Testis (tissue), 3 donors: ENCODE measurements around the gene DRICH1. TPM values are rescaled to one million over a fixed set of nuclear protein-coding genes. Genes with fewer than 3 reads are reported as not detected.
"Not testable (repeated sequence)": the region's sequence is repeated elsewhere in the genome, so short reads cannot be mapped to it uniquely, and the experiment has no call there.

Experiments
- DNase-seq: peaks from one replicate; pipeline ENCODE4 v3.0.0-alpha.2; 2019
- H3K27ac ChIP-seq, 2 donors: fragments of 200-600 bp; sonication (generic); one replicate each; pipeline ENCODE4 v1.5.1; 2019
- H3K27me3 ChIP-seq: fragments of 200-600 bp; sonication (generic); one replicate; pipeline ENCODE4 v1.5.1; 2019
- H3K36me3 ChIP-seq: fragments of 200-600 bp; sonication (generic); one replicate; pipeline ENCODE4 v1.5.1; 2017; ENCODE audit warnings: low read depth; ENCODE audit errors: missing control alignments
- H3K4me1 ChIP-seq: fragments of 200-600 bp; sonication (generic); one replicate; pipeline ENCODE4 v1.5.1; 2019
- H3K4me3 ChIP-seq, 2 donors: fragments of 200-600 bp; sonication (generic); one replicate each; pipeline ENCODE4 v1.5.1; 2017 to 2019
- H3K9me3 ChIP-seq: fragments of 200-600 bp; sonication (generic); one replicate; pipeline ENCODE4 v1.5.1; 2017
- POLR2A ChIP-seq: fragments of 450-650 bp; IDR thresholded peaks from one replicate; pipeline ENCODE4 v1.6.1; 2017; ENCODE audit warnings: antibody characterized with exemption, mild to moderate bottlenecking, moderate library complexity
- WGBS, 2 donors: methylation state at CpG; one replicate each; pipeline ENCODE4 v1.1.5; 2018; 5-methylcytosine and 5-hydroxymethylcytosine counted together
- intact Hi-C: fragments of 100-400 bp; cut with DNase I; formaldehyde crosslinking; loops from one replicate; pipeline ENCODE4 v1.15.1; 2023; ENCODE audit warnings: low total_unique reads
- polyA plus RNA-seq: library from polyadenylated mRNA; stranded (reverse); fragments of 350-450 nt; fragmentation: Illumina TruSeq; extraction: RNeasy Lipid Tissue Mini Kit (QIAGEN cat#74804); gene quantifications from one replicate; pipeline ENCODE4 v1.2.3, GENCODE V29; 2014; ENCODE audit warnings: low read depth, low replicate concordance; ENCODE audit not compliant: insufficient read depth
- total RNA-seq, 2 donors: library from RNA; depleted of rRNA; stranded (reverse); fragments of >200 nt; gene quantifications; one replicate each; pipeline ENCODE4 v1.2.3, GENCODE V29; 2016
- TF ChIP-seq, protein P1 (sequence below), 3 experiments: fragments of 450-650 bp in 2 of 3; fragments of 200-600 bp in 1 of 3; sonication (generic) in 1 of 3; IDR thresholded peaks; one replicate each; pipeline ENCODE4 v1.5.1; 2016 to 2019; ENCODE audit warnings: antibody characterized with exemption in 3 of 3, mild to moderate bottlenecking in 2 of 3, moderate library complexity in 1 of 3

DRICH1 gene
- total and polyA plus RNA-seq, 3 donors from 2014 or later = 16.4 to 68.4 (median 44.2) TPM

DNA sequence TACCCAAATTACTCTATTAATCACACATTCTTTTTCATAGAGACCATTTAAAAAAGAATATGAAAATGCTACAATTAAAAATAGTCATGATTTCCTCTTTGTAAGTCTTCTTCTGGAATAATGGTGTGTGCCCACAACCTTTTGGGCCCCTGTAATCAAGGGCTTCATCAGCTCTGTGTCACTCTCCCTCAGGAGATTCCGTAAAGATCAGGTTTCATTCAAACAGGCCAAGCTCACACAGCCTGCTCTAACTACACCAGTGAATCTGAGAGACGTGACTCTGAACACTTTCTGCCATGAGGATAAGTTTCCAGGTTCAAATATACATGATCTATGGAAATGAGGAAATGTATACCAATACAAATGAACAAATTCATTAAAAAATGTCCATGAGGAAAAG lies 9.5 kb downstream of the DRICH1 start:
- no peak for DNase-seq
- WGBS, 2 donors = 70 to 93% methylated on average over 2 of the region's 2 CpGs
- Histone ChIP-seq H3K4me1 (no peaks in the 10 kb centered on the region), H3K27me3 (no peaks in the 10 kb centered on the region), H3K9me3 (no peaks in the 10 kb centered on the region), H3K36me3 (no peaks in the 10 kb centered on the region), H3K4me3 (no peak overlapping the region), H3K27ac (no peak overlapping the region)
- no peak for TF ChIP-seq POLR2A
- TF ChIP-seq, protein P1, sequence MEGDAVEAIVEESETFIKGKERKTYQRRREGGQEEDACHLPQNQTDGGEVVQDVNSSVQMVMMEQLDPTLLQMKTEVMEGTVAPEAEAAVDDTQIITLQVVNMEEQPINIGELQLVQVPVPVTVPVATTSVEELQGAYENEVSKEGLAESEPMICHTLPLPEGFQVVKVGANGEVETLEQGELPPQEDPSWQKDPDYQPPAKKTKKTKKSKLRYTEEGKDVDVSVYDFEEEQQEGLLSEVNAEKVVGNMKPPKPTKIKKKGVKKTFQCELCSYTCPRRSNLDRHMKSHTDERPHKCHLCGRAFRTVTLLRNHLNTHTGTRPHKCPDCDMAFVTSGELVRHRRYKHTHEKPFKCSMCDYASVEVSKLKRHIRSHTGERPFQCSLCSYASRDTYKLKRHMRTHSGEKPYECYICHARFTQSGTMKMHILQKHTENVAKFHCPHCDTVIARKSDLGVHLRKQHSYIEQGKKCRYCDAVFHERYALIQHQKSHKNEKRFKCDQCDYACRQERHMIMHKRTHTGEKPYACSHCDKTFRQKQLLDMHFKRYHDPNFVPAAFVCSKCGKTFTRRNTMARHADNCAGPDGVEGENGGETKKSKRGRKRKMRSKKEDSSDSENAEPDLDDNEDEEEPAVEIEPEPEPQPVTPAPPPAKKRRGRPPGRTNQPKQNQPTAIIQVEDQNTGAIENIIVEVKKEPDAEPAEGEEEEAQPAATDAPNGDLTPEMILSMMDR (IDR thresholded peaks at IDR 0.05) = no peak
- intact Hi-C loops = no loop called here

GRCh38 chr22:23621916-23622315 lies 10.2 kb downstream of the DRICH1 start:
- intact Hi-C loops, H3K4me3 ChIP-seq, DNase-seq, H3K9me3 ChIP-seq, H3K27me3 ChIP-seq, H3K36me3 ChIP-seq, H3K4me1 ChIP-seq, H3K27ac ChIP-seq: not testable (repeated sequence)
- WGBS, 2 donors = 90 to 94% methylated on average over 2 of the region's 2 CpGs

DNA sequence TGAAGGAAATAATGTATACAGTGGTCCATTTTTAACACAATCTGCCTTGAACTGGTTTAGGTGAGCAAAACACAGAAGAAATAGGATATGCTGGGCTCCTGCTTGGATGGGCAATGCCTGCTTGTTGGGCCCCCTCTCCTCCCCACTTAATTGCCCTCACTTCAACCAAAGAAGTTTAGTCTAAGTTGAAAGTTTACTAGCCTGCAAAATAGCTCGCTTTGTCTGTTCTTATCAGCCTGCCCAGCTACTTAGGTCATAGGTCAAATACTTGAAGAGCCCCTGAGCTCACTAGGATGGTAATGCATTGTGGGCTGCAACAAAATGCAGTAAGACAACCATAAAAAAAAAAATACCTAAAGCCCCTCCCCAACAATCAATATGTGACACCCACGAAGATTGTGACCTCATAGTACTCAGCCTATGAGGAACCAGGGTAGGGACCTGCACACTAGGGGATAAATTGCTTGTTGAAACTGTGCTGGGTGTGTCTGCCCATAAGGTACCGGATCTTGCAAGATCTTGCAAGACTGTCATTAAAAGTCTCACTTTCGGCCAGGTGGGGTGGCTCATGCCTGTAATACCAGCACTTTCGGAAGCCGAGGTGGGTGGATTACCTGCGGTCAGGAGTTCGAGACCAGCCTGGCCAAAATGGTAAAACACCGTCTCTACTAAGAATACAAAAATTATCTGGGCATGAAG lies 10.9 kb downstream of the DRICH1 start:
- no peak overlapping the region for H3K4me3 ChIP-seq
- H3K4me1 ChIP-seq = no peaks in the 10 kb centered on the region
- intact Hi-C loops = no loop called here
- no peak for DNase-seq
- H3K36me3 ChIP-seq = no peaks in the 10 kb centered on the region
- H3K27me3 ChIP-seq = no peaks in the 10 kb centered on the region
- no peak overlapping the region for H3K27ac ChIP-seq
- 88 to 93% methylated on average over 9 of the region's 9 CpGs for WGBS, 2 donors
- TF ChIP-seq, protein P1 (IDR thresholded peaks at IDR 0.05) = no peak
- no peak for TF ChIP-seq POLR2A
- no peaks in the 10 kb centered on the region for H3K9me3 ChIP-seq

DNA sequence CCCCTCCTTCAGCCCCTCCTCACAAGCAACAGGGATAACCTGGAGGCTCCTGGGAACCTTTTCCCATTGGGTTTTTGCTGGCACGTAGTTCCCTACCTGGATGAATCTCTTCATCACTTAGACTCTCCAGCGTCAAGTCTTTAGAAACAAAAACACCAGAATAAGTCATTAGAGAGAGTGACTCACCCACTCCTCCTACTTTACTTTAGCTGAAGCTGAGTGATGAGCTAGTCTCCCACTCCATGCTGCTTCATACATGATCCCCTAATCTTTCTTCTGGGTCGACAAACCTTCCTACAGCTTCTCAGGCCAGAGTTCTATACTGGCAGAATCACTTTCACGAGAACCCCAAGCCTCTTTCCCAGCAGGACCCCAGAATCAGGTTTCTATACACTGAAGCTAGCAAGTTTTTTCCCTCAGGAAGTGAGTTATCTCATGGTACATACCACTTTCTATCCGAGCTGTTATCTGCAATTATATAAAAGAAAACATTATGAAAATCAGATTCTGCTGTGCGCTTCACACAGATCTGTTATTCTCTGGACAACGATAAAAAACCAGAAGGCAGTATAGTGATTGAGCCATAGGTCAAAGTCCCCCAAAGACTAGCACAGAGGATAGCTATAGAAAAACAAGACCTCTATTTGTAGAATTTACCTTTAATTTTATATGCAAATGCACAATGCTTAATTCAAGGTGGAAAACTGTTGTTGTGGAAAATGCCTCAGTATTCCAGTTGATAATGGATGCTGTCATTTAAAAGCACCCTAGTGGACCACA lies 18.7 kb downstream of the DRICH1 start:
- H3K4me1 ChIP-seq = no peaks in the 10 kb centered on the region
- no peak overlapping the region for H3K27ac ChIP-seq
- no peaks in the 10 kb centered on the region for H3K36me3 ChIP-seq
- H3K27me3 ChIP-seq = no peaks in the 10 kb centered on the region
- H3K9me3 ChIP-seq = no peaks in the 10 kb centered on the region
- TF ChIP-seq, protein P1 (IDR thresholded peaks at IDR 0.05) = no peak
- no peak for TF ChIP-seq POLR2A
- 83 to 88% methylated on average over 7 of the region's 7 CpGs for WGBS, 2 donors
- H3K4me3 ChIP-seq = no peak overlapping the region
- intact Hi-C loops = no loop called here
- no peak for DNase-seq

DNA sequence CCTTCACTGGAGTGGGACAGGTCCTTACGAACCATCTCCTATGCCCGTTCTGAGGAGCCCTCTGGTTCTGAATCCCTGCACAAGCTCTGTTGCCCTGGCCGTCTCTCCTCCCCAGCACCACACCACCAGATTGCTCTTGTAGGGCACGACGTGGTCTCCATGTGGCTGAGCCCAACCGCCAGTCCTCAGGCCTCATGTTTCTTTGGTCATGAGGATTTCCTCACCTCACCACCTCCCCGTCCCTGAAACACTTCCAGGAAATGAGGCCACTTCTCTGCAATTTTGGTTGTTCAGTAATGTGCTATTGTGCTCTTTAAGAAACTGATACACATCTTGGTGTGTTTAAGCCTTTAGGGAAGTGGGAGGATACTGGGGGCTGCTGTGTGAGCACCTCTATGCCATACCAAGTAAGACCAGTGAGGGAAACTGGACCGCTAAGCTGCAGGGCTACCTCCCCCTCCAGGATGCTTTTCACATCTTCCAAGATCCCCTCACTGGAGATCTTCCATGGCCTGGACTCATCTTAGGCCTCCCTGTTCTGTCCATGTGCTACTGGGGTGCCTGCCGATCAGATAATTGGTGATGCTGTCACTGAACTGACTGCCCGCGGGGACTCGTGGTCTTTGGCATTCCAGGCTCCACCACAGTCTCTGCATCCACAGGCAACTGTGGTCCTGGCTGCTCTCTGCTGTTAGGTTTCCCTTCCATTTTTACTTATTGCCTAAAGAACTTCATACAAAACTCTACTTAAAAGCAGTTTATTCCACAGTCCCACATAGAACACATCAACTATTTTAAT lies 21.9 kb downstream of the DRICH1 start:
- Histone ChIP-seq H3K27ac (no peak overlapping the region), H3K4me3 (no peak overlapping the region), H3K36me3 (no peaks in the 10 kb centered on the region), H3K27me3 (no peaks in the 10 kb centered on the region), H3K4me1 (no peaks in the 10 kb centered on the region), H3K9me3 (no peaks in the 10 kb centered on the region)
- 84 to 85% methylated on average over 9 to 12 of the region's 12 CpGs for WGBS, 2 donors
- no peak for TF ChIP-seq POLR2A
- TF ChIP-seq, protein P1 (IDR thresholded peaks at IDR 0.05) = no peak
- no peak for DNase-seq
- intact Hi-C loops = no loop called here
